Measurements from ENCODE around the gene GIMAP6.
"Not testable (repeated sequence)": the region's sequence is repeated elsewhere in the genome, so short reads cannot be mapped to it uniquely, and the experiment has no call there.

GIMAP6 gene

GRCh38 chr7:150631866-150632864, at the start of gene GIMAP6:
Gene GIMAP6, minus strand, starts transcription at chr7:150632385. Its CDS starts 2,243 bp downstream, at chr7:150630142.
- Histone ChIP-seq H4K20me1 (ENCODE audit: control insufficient read depth, insufficient read depth, low read depth, low read length) (no peaks in the 10 kb centered on the region), H3K79me2 (ENCODE audit: control insufficient read depth, low read length) (no peaks in the 10 kb centered on the region), H3K4me1 (ENCODE audit: control insufficient read depth, low read length) (0 out of 2 replicates have a peak, but pooled peaks cover 2% of the 10 kb centered on the region), H3K4me3 (ENCODE audit: low read length) (no peak within 1 kb of the TSS), H3K36me3 (ENCODE audit: control insufficient read depth, low read length) (no peaks in the 10 kb centered on the region), H3K27ac (ENCODE audit: low read depth, low read length) (no peak within 1 kb of the TSS), H3K9me2 (replicated peaks; ENCODE audit: control insufficient read depth, low read length) (no peaks in the 10 kb centered on the region), H3K4me2 (ENCODE audit: low read length) (no peak within 1 kb of the TSS), H3K9me3 (ENCODE audit: control insufficient read depth, insufficient read depth, low read length) (no peaks in the 10 kb centered on the region), H3K27me3 (ENCODE audit: control insufficient read depth, low read length) (0 out of 2 replicates have a peak, but pooled peaks cover 2% of the 10 kb centered on the region), H3F3A (ENCODE audit: control insufficient read depth, insufficient read depth) (no peaks in the 10 kb centered on the region)
- no peak for TF ChIP-seq EZH2phosphoT487 (IDR thresholded peaks at IDR 0.05; ENCODE audit: borderline replicate concordance, low read length)
- TF ChIP-seq CTCF (IDR thresholded peaks at IDR 0.05; ENCODE audit: low read depth, low read length, poor library complexity, severe bottlenecking): no peak

- not testable (repeated sequence) for H3K36me3 ChIP-seq (ENCODE audit: control insufficient read depth, low read length); H3K27ac ChIP-seq (ENCODE audit: low read depth, low read length); H3K4me2 ChIP-seq (ENCODE audit: low read length); H3F3A ChIP-seq (ENCODE audit: control insufficient read depth, insufficient read depth); H3K9me2 ChIP-seq (replicated peaks; ENCODE audit: control insufficient read depth, low read length); H4K20me1 ChIP-seq (ENCODE audit: control insufficient read depth, insufficient read depth, low read depth, low read length); H3K27me3 ChIP-seq (ENCODE audit: control insufficient read depth, low read length); H3K4me1 ChIP-seq (ENCODE audit: control insufficient read depth, low read length); H3K4me3 ChIP-seq (ENCODE audit: low read length); H3K79me2 ChIP-seq (ENCODE audit: control insufficient read depth, low read length); H3K9me3 ChIP-seq (ENCODE audit: control insufficient read depth, insufficient read depth, low read length)
Measured at GRCh38 chr7:150680364-150680763, 48.2 kb upstream of the GIMAP6 start.

GRCh38 chr7:150678601-150679000, 46.4 kb upstream of the GIMAP6 start:
- H4K20me1 ChIP-seq (ENCODE audit: control insufficient read depth, insufficient read depth, low read depth, low read length); H3K9me3 ChIP-seq (ENCODE audit: control insufficient read depth, insufficient read depth, low read length); H3K9me2 ChIP-seq (replicated peaks; ENCODE audit: control insufficient read depth, low read length); H3K4me3 ChIP-seq (ENCODE audit: low read length); H3K79me2 ChIP-seq (ENCODE audit: control insufficient read depth, low read length); H3K4me1 ChIP-seq (ENCODE audit: control insufficient read depth, low read length); H3K27me3 ChIP-seq (ENCODE audit: control insufficient read depth, low read length); H3F3A ChIP-seq (ENCODE audit: control insufficient read depth, insufficient read depth); H3K36me3 ChIP-seq (ENCODE audit: control insufficient read depth, low read length); H3K4me2 ChIP-seq (ENCODE audit: low read length); H3K27ac ChIP-seq (ENCODE audit: low read depth, low read length): not testable (repeated sequence)

- not testable (repeated sequence) for H3K4me3 ChIP-seq (ENCODE audit: low read length); H3K9me2 ChIP-seq (replicated peaks; ENCODE audit: control insufficient read depth, low read length); H3K4me1 ChIP-seq (ENCODE audit: control insufficient read depth, low read length); H3K4me2 ChIP-seq (ENCODE audit: low read length); H3K27ac ChIP-seq (ENCODE audit: low read depth, low read length); H3K9me3 ChIP-seq (ENCODE audit: control insufficient read depth, insufficient read depth, low read length); H3K36me3 ChIP-seq (ENCODE audit: control insufficient read depth, low read length); H3K79me2 ChIP-seq (ENCODE audit: control insufficient read depth, low read length); H3K27me3 ChIP-seq (ENCODE audit: control insufficient read depth, low read length); H3F3A ChIP-seq (ENCODE audit: control insufficient read depth, insufficient read depth); H4K20me1 ChIP-seq (ENCODE audit: control insufficient read depth, insufficient read depth, low read depth, low read length)
Measured at GRCh38 chr7:150676854-150677253, 44.7 kb upstream of the GIMAP6 start.

- H3K27me3 ChIP-seq (ENCODE audit: control insufficient read depth, low read length); H4K20me1 ChIP-seq (ENCODE audit: control insufficient read depth, insufficient read depth, low read depth, low read length); H3K9me3 ChIP-seq (ENCODE audit: control insufficient read depth, insufficient read depth, low read length); H3K4me1 ChIP-seq (ENCODE audit: control insufficient read depth, low read length); H3K79me2 ChIP-seq (ENCODE audit: control insufficient read depth, low read length); H3K36me3 ChIP-seq (ENCODE audit: control insufficient read depth, low read length); H3K9me2 ChIP-seq (replicated peaks; ENCODE audit: control insufficient read depth, low read length); H3K4me3 ChIP-seq (ENCODE audit: low read length); H3F3A ChIP-seq (ENCODE audit: control insufficient read depth, insufficient read depth); H3K27ac ChIP-seq (ENCODE audit: low read depth, low read length); H3K4me2 ChIP-seq (ENCODE audit: low read length): not testable (repeated sequence)
Measured at GRCh38 chr7:150676276-150676675, 44.1 kb upstream of the GIMAP6 start.

Data from DOHH2 (cell line).